Transverse colon (tissue), 4 donors: ENCODE measurements around the gene CCNL1.

ENCODE experiments used
- CTCF ChIP-seq, 5 experiments: fragments of 200-600 bp in 3 of 5; fragments of 450-650 bp in 2 of 5; sonication (generic) in 3 of 5; IDR thresholded peaks; 1 replicate in 2 of 5; 2 replicates in 3 of 5; pipeline ENCODE4 v1.5.1; 2016 to 2017; ENCODE audit warnings: antibody characterized with exemption in 5 of 5, inconsistent platforms in 3 of 5, mild to moderate bottlenecking in 2 of 5, moderate library complexity in 1 of 5
- EP300 ChIP-seq: sonication (generic); formaldehyde crosslinking; IDR thresholded peaks from one replicate; pipeline ENCODE4 v1.6.1; 2017; ENCODE audit warnings: antibody characterized with exemption, low read depth
- POLR2A ChIP-seq: fragments of 450-650 bp; IDR thresholded peaks from one replicate; pipeline ENCODE4 v1.6.1; 2016; ENCODE audit warnings: antibody characterized with exemption, mild to moderate bottlenecking, moderate library complexity
- POLR2AphosphoS5 ChIP-seq, 3 donors: sonication (generic); formaldehyde crosslinking; IDR thresholded peaks; one replicate each; pipeline ENCODE4 v1.6.1; 2016; ENCODE audit warnings: antibody characterized with exemption in 3 of 3

GRCh38 chr3:157152930-157153329 lies 7.0 kb downstream of the CCNL1 start:
- TF ChIP-seq CTCF (IDR thresholded peaks at IDR 0.05), result no peak
- no peak for TF ChIP-seq EP300
- no peak for TF ChIP-seq POLR2A
- no peak for TF ChIP-seq POLR2AphosphoS5 (IDR thresholded peaks at IDR 0.05)
